AG10803 (cell line): Measurements from ENCODE around the gene AIF1.

Source experiments
- DNase-seq: peaks from one replicate; pipeline ENCODE4 v3.0.0; 2010; ENCODE audit warnings: low read depth
- H3K4me3 ChIP-seq: 2 replicates; pipeline ENCODE4 v1.5.1; 2011; ENCODE audit warnings: mild to moderate bottlenecking, low read length, control low read depth
- CTCF ChIP-seq: conservative IDR thresholded peaks from 2 replicates; pipeline ENCODE4 v1.5.1; 2011; ENCODE audit warnings: mild to moderate bottlenecking, low read length, control low read depth, inconsistent platforms

Gene AIF1

GRCh38 chr6:31578184-31579118, 36.6 kb upstream of the AIF1 start:
- H3K4me3 ChIP-seq, result no peak overlapping the region
- no peak for TF ChIP-seq CTCF
- DNase-seq, result no peak

- no peak for DNase-seq
- no peak overlapping the region for H3K4me3 ChIP-seq
- TF ChIP-seq CTCF, result no peak
These were observed 35.9 kb upstream of the AIF1 start for GRCh38 chr6:31579119-31579505.

- TF ChIP-seq CTCF, result no peak
- no peak overlapping the region for H3K4me3 ChIP-seq
- no peak for DNase-seq
These were observed 35.2 kb upstream of the AIF1 start for GRCh38 chr6:31579546-31580437.

- DNase-seq, result no peak
- H3K4me3 ChIP-seq, result peak overlapping the region; percentile 90
- TF ChIP-seq CTCF, result no peak
These were observed 34.6 kb upstream of the AIF1 start for GRCh38 chr6:31580438-31580740.

- peak overlapping the region; percentile 90 for H3K4me3 ChIP-seq
- peak; percentile 67 for TF ChIP-seq CTCF
These were observed 34.1 kb upstream of the AIF1 start for GRCh38 chr6:31580807-31581433.

GRCh38 chr6:31581434-31582229, 33.4 kb upstream of the AIF1 start:
- 0 out of 2 replicates have a peak, but pooled peaks have one; percentile 4 for TF ChIP-seq CTCF
- peak overlapping the region; percentile 90 for H3K4me3 ChIP-seq
- DNase-seq, result no peak

More at GRCh38 chr6:31580807-31581433, 34.1 kb upstream of the AIF1 start:
- peak; percentile 72 for DNase-seq
